HepG2 (cell line): ENCODE data around the gene AOX1. TPM values are rescaled to one million over a fixed set of nuclear protein-coding genes. Genes with fewer than 3 reads are reported as not detected.
"Not testable (repeated sequence)": the region's sequence is repeated elsewhere in the genome, so short reads cannot be mapped to it uniquely, and the experiment has no call there.

ENCODE experiments used
- ASH2L ChIP-seq: fragments of 300-600, 200-600 bp; sonication (generic); IDR thresholded peaks from 2 replicates; pipeline ENCODE4 v1.7.0; 2017; ENCODE audit warnings: low read depth, mild to moderate bottlenecking, moderate library complexity, mixed read lengths, low read length; ENCODE audit not compliant: insufficient read length
- CBX5 ChIP-seq: sonication (generic); formaldehyde crosslinking; IDR thresholded peaks from 2 replicates; pipeline ENCODE4 v1.4.0; 2020; ENCODE audit warnings: missing genetic modification reagents, borderline replicate concordance
- HNF1A ChIP-seq, 2 experiments: sonication (generic) in 1 of 2; formaldehyde crosslinking in 1 of 2; IDR thresholded peaks; 2 replicates each; pipeline versions ENCODE4 v1.4.0 to v1.6.1; 2016 to 2020; ENCODE audit warnings: borderline replicate concordance in 1 of 2, low read depth in 1 of 2, mild to moderate bottlenecking in 1 of 2, missing genetic modification reagents in 1 of 2
- KDM5B ChIP-seq: sonication (generic); formaldehyde crosslinking; IDR thresholded peaks from 2 replicates; pipeline ENCODE4 v1.4.0; 2020; ENCODE audit warnings: missing genetic modification reagents, mild to moderate bottlenecking, borderline replicate concordance
- MAFG ChIP-seq: sonication (generic); formaldehyde crosslinking; IDR thresholded peaks from 2 replicates; pipeline ENCODE4 v1.5.1; 2020; ENCODE audit warnings: mild to moderate bottlenecking, missing genetic modification reagents
- MAZ ChIP-seq, 2 experiments: sonication (generic) in 1 of 2; formaldehyde crosslinking in 1 of 2; IDR thresholded peaks; 2 replicates each; pipeline versions ENCODE4 v1.5.0 to v1.6.1; 2012 to 2020; ENCODE audit warnings: low read depth in 2 of 2, mild to moderate bottlenecking in 2 of 2, borderline replicate concordance in 1 of 2, improper control_type of control experiment in 1 of 2, low read length in 1 of 2, missing genetic modification reagents in 1 of 2, moderate library complexity in 1 of 2
- MTA1 ChIP-seq: sonication (generic); formaldehyde crosslinking; IDR thresholded peaks from 2 replicates; pipeline ENCODE4 v1.4.0; 2020; ENCODE audit warnings: missing genetic modification reagents, mild to moderate bottlenecking, borderline replicate concordance
- NFE2L1 ChIP-seq: sonication (generic); formaldehyde crosslinking; IDR thresholded peaks from 2 replicates; pipeline ENCODE4 v1.4.0; 2020; ENCODE audit warnings: missing genetic modification reagents, mild to moderate bottlenecking, borderline replicate concordance
- NFE2L2 ChIP-seq: fragments of 150-350 bp; IDR thresholded peaks from 2 replicates; pipeline ENCODE4 v1.6.1; 2014; ENCODE audit warnings: low read length
- RARA ChIP-seq: IDR thresholded peaks from 2 replicates; pipeline ENCODE4 v1.6.1; 2016; ENCODE audit warnings: missing genetic modification reagents, missing compliant biosample characterization
- SALL1 ChIP-seq: sonication (generic); formaldehyde crosslinking; IDR thresholded peaks from 2 replicates; pipeline ENCODE4 v1.8.0; 2022; ENCODE audit warnings: mild to moderate bottlenecking, missing genetic modification reagents
- TARDBP ChIP-seq: sonication (generic); formaldehyde crosslinking; IDR thresholded peaks from 2 replicates; pipeline ENCODE4 v1.8.0; 2022; ENCODE audit warnings: mild to moderate bottlenecking, missing genetic modification reagents
- TOPORS ChIP-seq: sonication (generic); formaldehyde crosslinking; IDR thresholded peaks from 2 replicates; pipeline ENCODE4 v1.8.0; 2023; ENCODE audit warnings: mild to moderate bottlenecking, missing genetic modification reagents
- ZFX ChIP-seq: sonication (generic); formaldehyde crosslinking; IDR thresholded peaks from 2 replicates; pipeline ENCODE4 v1.4.0; 2020; ENCODE audit warnings: mild to moderate bottlenecking, low read depth, missing genetic modification reagents, moderate library complexity
- ZNF121 ChIP-seq: sonication (generic); formaldehyde crosslinking; IDR thresholded peaks from 2 replicates; pipeline ENCODE4 v1.5.0; 2020; ENCODE audit warnings: mild to moderate bottlenecking, missing genetic modification reagents
- ZNF124 ChIP-seq: sonication (generic); formaldehyde crosslinking; IDR thresholded peaks from 2 replicates; pipeline ENCODE4 v1.4.0; 2020; ENCODE audit warnings: missing genetic modification reagents
- ZNF230 ChIP-seq: sonication (generic); formaldehyde crosslinking; IDR thresholded peaks from 2 replicates; pipeline ENCODE4 v1.4.0; 2020; ENCODE audit warnings: mild to moderate bottlenecking, missing genetic modification reagents
- ZNF276 ChIP-seq: sonication (generic); formaldehyde crosslinking; IDR thresholded peaks from 2 replicates; pipeline ENCODE4 v1.4.0; 2020; ENCODE audit warnings: mild to moderate bottlenecking, low read depth, missing genetic modification reagents
- ZNF292 ChIP-seq: sonication (generic); formaldehyde crosslinking; IDR thresholded peaks from 2 replicates; pipeline ENCODE4 v1.8.1; 2022; ENCODE audit warnings: mild to moderate bottlenecking, low read depth, missing genetic modification reagents, borderline replicate concordance
- ZNF501 ChIP-seq: sonication (generic); formaldehyde crosslinking; IDR thresholded peaks from 2 replicates; pipeline ENCODE4 v1.5.1; 2020; ENCODE audit warnings: mild to moderate bottlenecking, moderate library complexity, missing genetic modification reagents
- ZNF782 ChIP-seq: sonication (generic); formaldehyde crosslinking; IDR thresholded peaks from 2 replicates; pipeline ENCODE4 v1.4.0; 2020; ENCODE audit warnings: missing genetic modification reagents, mild to moderate bottlenecking, borderline replicate concordance
- polyA plus RNA-seq, 8 experiments: library from polyadenylated mRNA; depleted of rRNA in 3 of 8; stranded (reverse) in 7 of 8; unstranded in 1 of 8; fragments of >200 nt; fragmentation: Illumina TruSeq in 4 of 8; extraction: Trizol in 4 of 8; gene quantifications; 2 replicates each; pipeline versions ENCODE4 v1.2.1 to v1.2.3, GENCODE V29; 2011 to 2016; ENCODE audit warnings: low read depth in 4 of 8, missing spikeins in 1 of 8, mixed read lengths in 1 of 8; ENCODE audit not compliant: insufficient read depth in 1 of 8
- total RNA-seq, 5 experiments: library from RNA; depleted of rRNA; stranded (reverse); fragments of >200 nt; fragmentation: Illumina TruSeq; extraction: Trizol; gene quantifications; 2 replicates each; pipeline ENCODE4 v1.2.3, GENCODE V29; 2016; ENCODE audit warnings: low read depth in 1 of 5

AOX1 gene
- total and polyA plus RNA-seq, 2 of the 13 experiments (the other 11 are each of a cell fraction or from before 2014, with no cell fraction given) = 9.2 to 18.0 TPM

GRCh38 chr2:200648518-200649281, 62.9 kb downstream of the AOX1 start (continued):
- not testable (repeated sequence) for TF ChIP-seq HNF1A (IDR thresholded peaks at IDR 0.05; ENCODE audit: low read depth); MAZ (CRISPR knock-in tag; IDR thresholded peaks at IDR 0.05; ENCODE audit: low read depth)
- peak; percentile 64; the same call in 1 of the 2 replicates for TF ChIP-seq HNF1A (CRISPR knock-in tag; IDR thresholded peaks at IDR 0.05; ENCODE audit: borderline replicate concordance)
- TF ChIP-seq ZNF121 = peak; percentile 21; the same call in 1 of the 2 replicates
- TF ChIP-seq MTA1 (CRISPR knock-in tag) = peak; percentile 82; the same call in 1 of the 2 replicates
- TF ChIP-seq ZNF292 = peak; percentile 68; the same call in 1 of the 2 replicates
- TF ChIP-seq ZNF230 (CRISPR knock-in tag) = 0 out of 2 replicates have a peak, but pooled peaks have one; percentile 30
- peak; percentile 42; the same call in 1 of the 2 replicates for TF ChIP-seq NFE2L2
- TF ChIP-seq ZNF782 = peak; percentile 61; the same call in 1 of the 2 replicates
- peak; percentile 84; the same call in 1 of the 2 replicates for TF ChIP-seq MAZ (IDR thresholded peaks at IDR 0.05; ENCODE audit: borderline replicate concordance, low read depth, low read length)
- TF ChIP-seq ZNF124 (CRISPR knock-in tag) = 0 out of 2 replicates have a peak, but pooled peaks have one; percentile 31
- peak; percentile 38 for TF ChIP-seq ASH2L
- TF ChIP-seq ZNF276 (CRISPR knock-in tag) = 0 out of 2 replicates have a peak, but pooled peaks have one; percentile 40
- TF ChIP-seq MAFG (CRISPR knock-in tag) = peak; percentile 82
- 0 out of 2 replicates have a peak, but pooled peaks have one; percentile 56 for TF ChIP-seq TOPORS (CRISPR knock-in tag)
- peak; percentile 65; the same call in 1 of the 2 replicates for TF ChIP-seq KDM5B (CRISPR knock-in tag)
- TF ChIP-seq NFE2L1 (CRISPR knock-in tag) = peak; percentile 97
- TF ChIP-seq RARA (CRISPR knock-in tag) = peak; percentile 52; the same call in 1 of the 2 replicates
- peak; percentile 18; the same call in 1 of the 2 replicates for TF ChIP-seq SALL1 (CRISPR knock-in tag)
- 0 out of 2 replicates have a peak, but pooled peaks have one; percentile 24 for TF ChIP-seq ZNF501
- 0 out of 2 replicates have a peak, but pooled peaks have one; percentile 11 for TF ChIP-seq ZFX (CRISPR knock-in tag)
- peak; percentile 81 for TF ChIP-seq TARDBP
- peak; percentile 65; the same call in 1 of the 2 replicates for TF ChIP-seq CBX5 (CRISPR knock-in tag)
